CD1c-positive myeloid dendritic cell (primary cell): ENCODE results near the gene PARD3B.
A peak's percentile ranks its signal among the peaks of the same experiment; 100 is the strongest.

Experiments used
- DNase-seq: peaks from one replicate; pipeline ENCODE4 v3.0.0-alpha.2; 2016; ENCODE audit errors: extremely low spot score

PARD3B gene

GRCh38 chr2:205261516-205262020, 716.3 kb downstream of the PARD3B start:
- DNase-seq = no peak

DNA sequence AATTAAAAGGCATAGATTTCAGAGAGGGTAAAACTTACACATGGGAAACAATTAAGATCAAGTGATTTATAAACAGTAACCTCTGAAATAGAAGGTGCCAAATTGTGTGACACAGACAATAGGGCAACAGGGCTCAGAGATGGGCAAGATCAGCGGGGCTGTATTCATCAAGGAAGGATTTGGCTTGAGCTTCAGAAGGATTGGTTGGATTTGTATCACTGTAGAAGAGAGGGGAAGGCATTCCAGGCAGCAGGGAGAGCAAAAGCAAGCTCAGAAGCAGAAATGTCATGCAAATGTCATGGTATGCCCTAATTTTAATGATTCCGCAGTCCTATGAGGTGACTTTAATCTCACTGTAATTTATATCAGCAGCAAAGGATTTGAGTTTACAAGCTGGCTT, 722.0 kb downstream of the PARD3B start:
- DNase-seq = no peak

GRCh38 chr2:205270689-205271088, 725.4 kb downstream of the PARD3B start:
- DNase-seq = no peak

DNA sequence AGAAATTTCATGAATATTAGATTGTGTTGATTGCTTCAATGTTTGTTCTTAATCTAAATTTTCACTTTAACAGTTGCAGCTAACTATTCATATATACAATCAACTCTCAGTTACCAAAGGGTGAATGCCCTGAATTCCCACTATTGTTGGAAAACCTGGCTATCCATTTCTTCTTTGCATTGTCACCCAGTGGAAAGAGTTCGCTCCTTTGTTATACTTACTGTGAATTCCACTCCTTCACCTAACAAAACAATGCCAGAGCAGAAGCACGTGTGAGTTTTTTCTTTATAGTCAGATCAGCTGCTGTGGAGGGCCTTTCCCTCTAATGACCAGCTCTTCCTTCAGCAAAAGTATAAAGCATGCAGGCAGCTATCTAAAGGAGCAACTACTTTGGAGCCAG, 727.9 kb downstream of the PARD3B start:
- no peak for DNase-seq

DNA sequence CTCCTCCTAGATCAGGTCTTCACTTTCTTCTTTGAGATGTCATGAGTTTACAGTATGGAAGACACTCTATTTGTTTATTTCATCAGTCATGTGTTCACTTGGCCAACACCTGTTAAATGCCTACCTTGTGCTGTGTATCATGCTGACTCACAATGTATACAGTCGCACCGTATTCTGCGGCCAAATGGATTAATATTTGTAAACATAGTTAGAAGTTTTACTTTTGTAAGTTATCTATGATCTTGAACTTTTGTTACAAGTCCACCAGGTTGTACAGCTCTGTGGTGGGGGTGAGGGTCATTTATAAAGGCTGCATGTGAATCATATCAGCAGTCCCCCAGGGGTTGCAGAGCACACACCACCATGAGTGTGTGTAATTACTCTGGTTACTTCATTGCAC, 728.4 kb downstream of the PARD3B start:
- DNase-seq = no peak

GRCh38 chr2:205274801-205275200, 729.5 kb downstream of the PARD3B start:
- no peak for DNase-seq

DNA sequence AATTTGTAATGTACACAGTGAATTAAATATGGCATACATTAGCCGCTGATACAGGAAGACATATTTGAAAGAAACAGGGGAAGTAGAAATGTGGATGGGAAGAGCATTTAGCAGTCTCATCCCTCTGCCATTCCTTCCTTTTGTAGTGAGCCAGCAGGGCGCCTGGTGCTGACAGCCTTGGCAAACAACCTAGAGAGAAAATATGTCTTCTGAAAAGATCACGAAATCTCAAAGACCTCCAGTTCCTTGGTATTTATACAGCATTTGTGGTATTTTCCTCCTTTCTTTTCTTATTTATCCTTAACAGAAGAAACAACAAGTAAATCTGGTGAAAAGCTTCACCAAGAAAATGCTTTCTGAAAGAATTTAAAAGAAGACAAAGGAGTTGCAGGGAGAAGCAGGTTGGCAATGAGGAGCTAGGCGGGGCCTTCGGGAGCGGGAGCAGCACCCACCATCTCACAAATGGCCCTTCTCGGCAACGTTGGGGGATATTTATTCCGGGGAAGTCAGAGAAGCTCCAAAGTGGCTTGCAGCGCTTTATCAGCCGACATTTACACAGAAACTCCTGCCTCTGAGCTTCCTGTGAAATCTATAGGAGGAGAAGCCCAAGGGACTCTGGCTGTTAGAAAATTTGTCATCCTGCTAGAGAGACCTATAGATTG, 731.0 kb downstream of the PARD3B start:
- no peak for DNase-seq

DNA sequence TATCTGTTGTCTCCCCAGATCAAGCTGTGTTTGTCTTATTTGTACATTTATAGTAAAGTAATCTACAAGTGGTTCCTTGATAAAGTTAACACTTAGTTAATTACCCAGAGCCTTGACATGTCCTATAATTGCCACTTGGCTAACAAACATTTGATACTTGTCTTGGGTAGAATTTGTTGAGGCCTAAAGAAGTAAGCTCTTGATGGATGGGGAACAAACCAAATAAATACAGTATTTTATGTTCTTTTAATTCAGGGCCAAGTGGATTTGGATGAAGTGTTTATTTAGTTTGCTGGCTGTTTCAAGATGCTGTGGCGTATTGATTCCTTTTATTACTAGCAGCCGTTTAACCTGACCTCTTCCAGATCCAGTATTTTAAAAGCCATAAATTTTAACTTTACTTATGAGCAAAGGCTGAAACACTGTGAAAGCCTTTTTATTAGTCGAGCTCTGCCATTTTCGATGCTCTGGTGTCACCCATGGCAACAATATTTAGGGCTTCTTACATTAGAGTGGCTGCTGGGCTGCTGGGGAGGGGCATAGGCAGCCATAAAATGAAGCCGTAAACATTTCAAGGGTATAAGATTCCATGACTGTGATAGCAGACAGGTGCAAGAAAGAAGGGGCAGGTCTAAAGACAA, 735.4 kb downstream of the PARD3B start:
- DNase-seq = no peak

- DNase-seq = no peak
These were observed 738.5 kb downstream of the PARD3B start for GRCh38 chr2:205283736-205284270.

DNA sequence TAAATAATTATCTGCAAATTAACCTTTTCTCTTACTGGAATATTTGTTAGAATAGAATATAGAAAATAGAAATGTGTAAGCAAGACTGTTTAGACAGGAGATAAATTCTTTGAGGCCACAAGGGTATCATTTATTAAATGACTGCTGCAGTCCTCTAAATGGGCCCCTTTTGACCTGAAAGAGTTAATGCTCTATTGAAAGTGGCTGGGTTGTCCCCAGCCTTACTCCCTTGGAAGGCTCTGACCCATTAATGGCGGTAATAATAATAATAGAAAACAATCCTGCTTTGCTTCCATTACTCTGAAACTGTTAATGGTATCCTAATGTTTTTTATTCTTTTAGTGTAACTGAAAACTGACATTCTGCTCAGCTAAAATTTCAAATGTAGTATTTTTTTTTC, 739.1 kb downstream of the PARD3B start:
- no peak for DNase-seq

GRCh38 chr2:205287316-205287715, 742.0 kb downstream of the PARD3B start:
- no peak for DNase-seq

DNA sequence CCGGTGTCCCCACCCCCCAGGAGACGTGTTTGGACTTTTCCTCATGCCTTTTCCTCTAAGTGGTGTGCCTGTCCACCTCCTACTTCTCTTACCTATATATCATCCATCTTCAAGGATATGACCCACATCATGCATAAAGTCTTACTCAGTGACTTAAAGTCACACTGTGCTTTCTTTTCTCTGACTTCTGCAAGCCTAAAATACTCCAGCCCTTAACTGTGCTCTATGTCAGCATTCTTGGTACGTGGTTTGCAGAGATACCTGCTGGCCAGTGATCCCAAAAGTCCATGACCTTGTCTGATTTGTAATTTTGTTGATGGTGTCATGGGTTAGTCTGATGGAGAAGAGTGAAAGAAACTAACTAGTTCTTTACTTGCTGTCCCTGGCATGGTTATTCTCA, 743.4 kb downstream of the PARD3B start:
- no peak for DNase-seq

DNA sequence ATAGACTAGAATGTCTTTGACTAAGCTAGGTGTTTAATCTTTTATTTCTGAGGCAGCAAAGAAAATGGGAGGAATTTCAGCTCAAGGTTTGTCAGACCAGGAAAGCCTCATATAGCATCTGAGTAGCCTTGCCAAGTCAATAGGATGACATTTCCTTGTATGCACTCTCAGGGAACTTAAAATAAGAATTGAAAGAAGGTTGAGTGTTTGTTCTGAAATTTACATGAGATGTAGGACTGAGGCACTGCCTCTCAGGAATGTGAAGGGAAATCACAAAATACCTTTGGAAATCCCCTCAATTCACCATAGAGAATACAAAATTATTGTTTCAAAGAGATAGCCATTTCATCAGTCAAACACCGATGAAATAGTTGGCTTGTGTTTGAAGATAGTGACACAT, 745.0 kb downstream of the PARD3B start:
- no peak for DNase-seq

DNA sequence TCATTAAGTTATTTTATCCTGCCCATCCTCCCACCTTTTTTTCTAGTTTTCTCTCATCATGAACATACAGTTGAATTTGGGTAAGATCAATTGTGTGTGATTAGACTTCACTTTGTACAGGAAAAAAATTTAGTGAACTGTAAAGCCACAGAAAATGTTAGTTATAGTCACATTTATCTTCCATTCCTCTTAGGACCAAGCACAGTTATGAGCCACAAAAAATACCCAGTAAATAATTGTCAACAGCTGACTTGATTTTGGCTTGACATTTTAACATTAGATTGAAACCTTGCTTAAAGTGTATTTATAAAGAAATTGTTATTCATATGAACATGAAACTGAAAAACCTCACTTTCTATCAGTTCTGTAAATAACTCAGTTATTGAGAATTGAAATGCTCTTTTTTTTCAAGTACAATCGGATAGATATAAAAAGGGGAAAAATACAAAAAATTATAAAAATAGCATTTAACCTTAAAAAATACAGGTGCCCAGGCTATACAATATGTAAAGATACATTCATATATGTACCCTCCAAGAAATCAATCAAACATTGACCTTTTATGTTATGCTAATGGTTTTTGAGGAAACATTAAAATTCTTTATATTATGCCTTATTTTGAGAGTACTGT, 747.5 kb downstream of the PARD3B start:
- no peak for DNase-seq

- peak; percentile 54 for DNase-seq
These were observed 748.3 kb downstream of the PARD3B start for GRCh38 chr2:205293559-205293958.

DNA sequence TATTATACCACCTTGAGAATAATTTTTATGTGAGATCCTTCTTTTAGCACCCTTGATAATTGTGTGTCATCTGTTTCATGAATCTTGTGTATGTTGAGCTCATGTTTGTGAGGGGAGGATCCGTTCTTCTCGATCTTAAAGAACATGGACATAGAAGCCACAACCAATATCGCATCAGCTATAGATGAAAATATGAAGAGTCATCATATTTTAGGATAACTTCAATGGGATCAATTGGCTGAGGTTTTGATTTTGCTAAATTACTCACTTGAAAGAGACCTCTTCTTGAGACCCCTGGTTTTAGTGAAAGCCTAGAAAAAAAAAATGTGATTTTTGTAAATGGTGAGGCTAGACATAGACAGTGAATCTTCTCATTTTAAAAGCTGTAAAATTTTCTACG, 751.7 kb downstream of the PARD3B start:
- DNase-seq = no peak

DNA sequence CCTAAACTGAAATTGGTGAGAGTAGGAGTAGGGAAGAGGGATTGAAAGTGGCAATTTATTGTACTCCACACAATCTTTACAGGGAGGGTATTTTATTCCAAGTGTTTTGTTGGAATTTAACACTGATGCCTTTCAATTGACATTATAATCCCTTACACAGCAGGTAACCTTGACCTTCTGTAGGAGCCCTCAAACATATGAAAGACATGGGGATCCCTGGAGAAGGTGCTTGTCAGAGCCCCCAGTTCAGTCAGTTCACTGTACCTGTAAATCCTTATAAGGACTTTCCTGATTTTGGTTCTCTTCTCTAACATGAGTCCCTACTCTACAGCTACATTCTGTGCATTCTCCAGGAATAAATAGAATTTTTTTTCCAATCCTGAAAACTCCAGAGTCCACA, 752.1 kb downstream of the PARD3B start:
- DNase-seq = no peak

DNA sequence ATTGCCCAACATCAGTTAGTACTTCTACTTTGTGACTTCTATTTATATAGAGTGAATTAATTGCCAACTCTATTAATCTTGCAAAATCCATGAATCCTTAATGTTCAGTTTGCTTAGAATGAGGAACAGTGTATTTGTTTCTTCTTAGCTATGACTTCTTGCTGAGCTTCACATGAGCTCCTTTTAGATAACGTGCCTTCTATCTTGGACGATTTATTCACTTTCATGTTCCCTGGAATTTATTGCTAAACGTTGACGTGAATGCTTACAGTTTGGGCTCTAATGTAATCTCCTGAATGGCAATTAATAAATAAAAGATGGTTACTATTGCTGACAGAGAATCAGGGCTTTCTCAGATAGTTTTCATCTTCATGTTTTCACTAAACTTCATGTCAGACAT, 752.6 kb downstream of the PARD3B start:
- DNase-seq = no peak

- no peak for DNase-seq
These were observed 765.9 kb downstream of the PARD3B start for GRCh38 chr2:205311201-205311600.

- DNase-seq = no peak
These were observed 776.0 kb downstream of the PARD3B start for GRCh38 chr2:205321231-205321630.

- DNase-seq = no peak
These were observed 778.7 kb downstream of the PARD3B start for GRCh38 chr2:205323929-205324328.

- DNase-seq = no peak
These were observed 779.1 kb downstream of the PARD3B start for GRCh38 chr2:205324355-205324754.

GRCh38 chr2:205333351-205333750, 788.1 kb downstream of the PARD3B start:
- no peak for DNase-seq
